Stimulated activated CD8-positive, alpha-beta memory T cell treated with anti-CD3 and anti-CD28 coated beads, Interleukin-15, amount 100 ng/mL, for 24 hours (primary cell): Measurements from ENCODE around the gene IKZF3.
"Not testable (repeated sequence)": the region's sequence is repeated elsewhere in the genome, so short reads cannot be mapped to it uniquely, and the experiment has no call there.

Experiments
- DNase-seq: peaks from one replicate; pipeline ENCODE4 v3.0.0-alpha.2; 2020; ENCODE audit warnings: low read depth

IKZF3 gene

DNA sequence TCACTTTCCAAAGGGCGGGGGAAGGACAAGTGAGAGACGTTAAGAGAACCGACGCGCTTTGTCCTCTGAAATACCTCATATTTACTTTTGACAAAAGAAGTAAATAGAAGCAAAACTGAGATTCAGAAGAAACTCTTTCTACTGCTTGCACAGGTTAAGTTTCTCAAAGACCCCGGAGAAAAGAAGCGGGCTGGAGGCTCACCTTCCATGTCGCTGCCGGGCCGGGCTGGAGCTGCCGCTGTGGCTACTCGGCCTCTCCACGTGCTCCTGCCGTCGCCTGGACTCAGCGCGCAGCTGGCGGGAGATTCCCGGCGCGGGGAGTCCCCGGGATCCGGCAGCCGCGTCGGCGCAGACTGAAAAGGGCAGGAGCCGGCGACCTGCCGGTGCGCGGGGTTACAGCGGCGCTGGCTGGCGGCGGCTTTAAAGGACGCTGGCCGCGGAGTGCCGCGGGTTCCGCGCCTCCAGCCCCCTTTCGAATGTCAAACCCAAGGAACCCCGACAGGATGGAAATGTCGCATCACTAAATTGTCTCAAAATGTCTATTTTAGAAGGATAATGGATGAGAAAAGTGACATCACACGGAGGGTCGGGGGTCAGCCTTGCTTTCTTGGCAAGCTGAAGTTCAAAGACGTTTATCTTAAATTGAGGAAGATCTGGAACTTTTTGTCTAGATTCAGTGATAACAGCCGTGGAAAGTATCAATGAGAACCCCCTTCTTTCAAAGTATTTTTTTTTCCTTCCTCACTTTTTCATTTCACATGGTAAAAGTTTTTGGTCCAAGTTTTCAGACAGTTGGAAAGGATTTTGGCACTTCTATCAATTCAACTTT is at the start of gene IKZF3:
Gene IKZF3 (minus strand): TSS at position 395 of the 829 bp plus-strand sequence. CDS start 186 bp downstream, at position 209.
- DNase-seq, result peak; percentile 65

DNA sequence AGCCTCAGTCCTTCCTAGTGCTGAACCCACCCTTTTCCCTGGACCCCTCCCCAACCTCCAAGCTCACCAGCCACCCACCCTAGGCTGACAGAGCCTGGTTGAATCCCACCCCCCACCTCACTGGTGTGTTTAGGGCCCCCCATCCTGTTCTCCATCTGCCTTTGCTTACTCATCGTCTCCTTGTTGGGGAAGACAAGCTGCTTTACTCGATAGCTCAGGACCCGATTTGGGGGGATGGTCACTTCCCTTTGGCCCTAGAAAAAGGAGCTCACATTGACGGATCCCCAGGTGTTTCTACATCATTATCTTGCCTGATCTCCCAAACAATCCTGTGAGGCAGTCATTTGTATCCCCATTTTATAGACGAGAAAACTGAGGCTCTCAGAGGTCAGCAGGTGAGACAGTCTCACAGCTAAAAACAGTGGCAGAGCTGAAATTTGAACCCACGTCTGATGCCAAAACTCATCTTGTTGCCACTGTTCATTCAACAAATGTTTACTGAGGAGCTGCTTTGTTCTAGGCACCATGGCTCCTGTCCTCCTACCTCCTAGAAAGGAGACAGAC is 44.8 kb upstream of the IKZF3 start:
- no peak for DNase-seq

DNA sequence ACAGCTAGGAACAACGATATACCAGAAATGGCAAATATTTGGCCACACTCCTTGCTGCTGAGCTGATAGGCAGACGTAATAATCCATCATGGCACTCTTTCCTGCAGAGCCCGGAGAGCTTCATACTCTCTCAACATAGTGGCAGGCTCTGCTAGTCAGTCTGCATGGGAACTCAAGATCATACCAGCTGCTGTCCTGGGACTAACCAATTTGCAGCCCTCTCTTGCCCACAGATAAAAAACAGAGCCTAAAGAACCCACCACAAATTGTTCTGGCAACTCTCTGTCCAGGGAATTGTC is 40.8 kb upstream of the IKZF3 start:
- no peak for DNase-seq

DNA sequence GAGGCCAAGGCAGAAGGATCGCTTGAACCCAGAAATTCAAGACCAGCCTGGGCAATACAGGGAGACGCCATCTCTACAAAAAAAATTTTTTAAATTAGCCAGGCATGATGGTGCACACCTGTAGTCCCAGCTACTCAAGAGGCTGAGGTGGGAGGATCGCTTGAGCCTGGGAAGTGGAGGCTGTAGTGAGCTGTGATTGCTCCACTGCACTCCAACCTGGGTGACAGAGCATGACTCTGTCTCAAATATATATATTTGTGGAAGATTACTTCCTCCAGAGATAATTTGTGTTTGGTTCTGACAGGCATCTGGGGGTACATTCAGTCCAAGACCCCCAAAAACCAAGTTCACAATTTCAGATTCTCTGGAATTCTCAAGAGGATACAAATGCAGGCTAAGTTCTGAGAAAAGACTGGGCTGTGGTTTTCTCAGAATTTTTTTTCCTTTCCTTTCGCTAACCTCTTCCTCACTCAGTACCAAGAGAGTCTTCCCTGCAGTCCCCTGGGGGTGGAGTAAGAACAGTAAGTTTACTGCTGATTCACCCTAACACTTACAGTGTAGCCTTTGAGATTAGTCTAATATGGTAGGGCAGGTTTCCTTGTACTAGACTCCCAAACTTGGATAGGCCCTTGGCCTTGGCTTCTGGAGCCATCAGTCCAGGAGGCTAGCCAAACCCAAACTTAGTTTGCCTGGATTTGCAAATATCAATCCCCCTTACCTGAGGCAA is 39.2 kb upstream of the IKZF3 start:
- no peak for DNase-seq

DNA sequence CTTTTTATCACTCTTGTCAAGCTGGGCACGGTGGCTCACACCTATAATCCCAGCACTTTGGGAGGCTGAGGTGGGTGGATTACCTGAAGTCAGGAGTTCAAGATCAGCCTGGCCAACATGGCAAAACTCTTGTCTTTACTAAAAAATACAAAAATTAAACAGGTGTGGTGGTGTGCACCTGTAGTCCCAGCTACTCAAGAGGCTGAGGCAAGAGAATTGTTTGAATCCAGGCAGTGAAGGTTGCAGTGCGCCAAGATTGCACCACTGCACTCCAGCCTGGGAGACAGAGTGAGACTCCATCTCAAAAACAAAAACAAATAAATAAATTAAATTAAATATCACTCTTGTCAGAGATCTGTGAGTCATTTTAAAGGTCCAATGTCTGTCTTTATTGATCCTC is 37.9 kb upstream of the IKZF3 start:
- not testable (repeated sequence) for DNase-seq

DNA sequence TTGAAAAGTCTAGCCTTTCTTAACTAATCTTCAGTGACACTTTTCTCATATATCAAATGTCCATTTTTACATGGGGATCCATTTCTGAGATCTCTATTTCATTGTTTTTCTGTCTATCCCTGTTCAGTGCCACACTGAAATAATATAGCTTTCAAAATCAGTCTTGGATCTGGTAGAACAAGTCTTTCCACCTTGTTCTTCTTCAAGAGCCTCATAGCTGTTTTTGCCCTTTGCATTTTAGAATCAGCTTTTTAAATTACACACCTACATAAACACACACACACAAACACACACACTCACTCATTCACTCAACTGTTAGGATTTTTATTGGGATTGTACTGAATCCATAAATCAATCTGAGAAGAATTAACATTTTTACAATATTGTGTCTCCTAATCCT is 35.1 kb upstream of the IKZF3 start:
- no peak for DNase-seq

DNA sequence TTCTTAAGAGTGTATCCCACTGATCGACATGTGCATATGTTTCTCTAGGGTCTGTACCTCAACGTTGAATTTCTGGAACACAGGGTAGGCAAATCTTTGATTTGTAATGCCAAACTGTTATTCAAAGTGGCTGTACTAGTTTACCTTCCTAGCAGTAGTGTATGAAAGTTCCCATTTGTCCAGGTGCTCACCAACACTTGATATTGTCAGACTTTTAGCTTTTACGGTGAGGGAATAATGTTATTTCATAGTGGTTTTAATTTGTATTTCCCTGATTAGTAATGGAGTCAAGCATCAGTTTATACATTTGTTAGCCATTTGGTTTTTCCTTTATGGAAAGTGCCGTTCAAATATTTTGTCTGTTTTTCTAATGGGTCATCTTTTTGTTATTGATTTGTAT is 34.0 kb upstream of the IKZF3 start:
- DNase-seq, result no peak

DNA sequence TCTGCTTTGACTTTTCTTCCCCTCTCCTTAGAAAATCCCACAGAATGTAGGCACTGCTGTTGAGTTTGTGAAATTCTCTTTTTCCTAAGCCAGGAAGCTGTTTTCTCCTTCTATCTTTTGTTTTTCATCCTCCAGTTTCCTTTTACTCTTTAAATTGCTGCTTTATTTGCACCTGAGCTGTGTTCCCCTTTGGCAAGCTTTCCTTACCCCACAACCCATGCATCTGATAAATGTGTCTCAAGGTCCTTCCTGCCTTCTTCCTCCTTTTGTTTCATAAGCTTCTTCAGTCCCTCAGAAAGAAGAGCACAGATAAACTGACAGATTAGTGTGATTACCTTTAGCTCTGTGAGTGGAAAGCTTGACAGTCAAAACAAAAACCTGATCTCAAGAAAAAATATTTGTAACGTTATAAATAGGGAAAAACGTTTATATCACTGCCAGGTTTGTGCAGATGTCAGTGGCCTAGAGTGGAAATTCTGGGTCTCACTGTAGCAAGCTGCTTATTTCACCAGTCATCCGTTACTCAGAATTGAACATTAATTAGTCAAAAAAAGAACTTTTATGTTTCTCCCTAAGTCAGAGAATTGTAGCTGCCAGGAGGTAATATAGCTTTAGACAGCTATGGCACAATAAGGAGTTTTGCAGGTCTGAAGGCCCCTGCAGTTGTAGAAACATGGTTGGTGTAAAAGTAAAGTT is 30.7 kb upstream of the IKZF3 start:
- DNase-seq, result no peak

DNA sequence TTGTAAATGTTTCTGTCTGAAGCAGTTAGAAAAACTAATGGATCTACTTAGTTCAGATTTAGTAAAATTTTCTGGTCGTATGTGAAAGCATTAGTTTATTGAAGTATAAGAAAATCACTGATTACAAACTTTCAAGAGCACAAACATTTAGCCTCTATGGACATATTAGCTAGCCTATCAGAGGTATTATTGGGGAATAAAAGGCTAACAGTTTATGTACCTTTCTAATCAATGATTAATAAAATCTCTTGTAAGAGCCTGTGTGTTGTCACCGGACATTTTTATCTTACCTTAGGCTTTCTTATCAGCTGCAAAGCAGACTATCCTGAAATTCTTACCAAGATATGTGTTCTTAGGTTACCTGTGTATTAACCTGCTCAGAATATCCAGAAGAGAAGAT is 25.1 kb upstream of the IKZF3 start:
- no peak for DNase-seq

DNA sequence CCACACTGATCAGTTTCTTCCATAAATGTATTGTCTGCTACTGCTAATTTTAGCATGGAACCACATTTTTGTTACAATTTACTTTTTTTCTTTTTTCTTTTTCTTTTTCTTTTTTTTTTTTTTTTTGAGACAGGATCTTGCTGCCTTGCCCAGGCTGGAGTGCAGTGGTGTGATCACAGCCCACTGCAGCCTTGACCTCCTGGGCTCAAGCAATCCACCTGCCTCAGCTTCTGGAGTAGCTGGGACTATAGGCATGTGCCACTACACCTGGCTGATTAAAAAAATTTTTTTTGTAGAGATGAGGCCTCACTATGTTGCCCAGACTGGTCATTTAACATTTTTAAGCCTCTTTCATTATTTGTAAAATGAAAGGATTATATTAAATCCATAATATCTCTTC is 23.0 kb upstream of the IKZF3 start:
- DNase-seq, result no peak

DNA sequence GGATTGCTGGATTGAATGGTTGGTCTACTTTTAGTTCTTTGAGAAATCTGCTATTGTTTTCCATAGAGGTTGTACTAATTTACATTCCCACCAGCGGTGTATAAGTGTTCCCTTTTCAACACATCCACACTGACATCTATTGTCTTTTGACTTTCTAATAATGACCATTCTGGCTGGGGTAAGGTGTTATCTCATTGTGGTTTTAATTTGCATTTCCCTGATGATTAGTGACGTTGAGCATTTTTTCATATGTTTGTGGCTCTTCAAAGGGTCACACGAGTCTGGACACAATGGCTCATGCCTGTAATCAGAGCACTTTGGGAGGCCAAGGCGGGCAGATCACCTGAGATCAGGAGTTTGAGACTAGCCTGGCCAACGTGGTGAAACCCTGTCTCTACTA is 22.0 kb upstream of the IKZF3 start:
- not testable (repeated sequence) for DNase-seq

DNA sequence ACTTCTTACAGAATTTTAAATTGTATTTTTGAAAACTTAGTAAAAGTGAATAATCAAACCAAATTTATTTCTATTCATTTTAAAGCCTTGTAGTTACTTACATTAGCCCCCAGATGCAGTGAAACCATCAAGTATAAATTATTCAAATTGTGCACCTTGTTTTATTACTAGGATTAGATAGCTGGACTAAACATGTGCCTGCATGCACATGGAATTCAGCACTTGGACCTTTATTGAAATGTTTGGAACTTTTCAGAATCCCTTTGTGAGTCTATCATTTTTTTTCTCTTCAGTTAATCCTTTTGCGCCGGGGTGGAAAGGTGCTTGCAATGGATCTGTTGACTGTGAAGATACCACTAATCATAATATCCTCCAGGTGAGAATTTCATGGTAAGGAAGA is 8.6 kb upstream of the IKZF3 start:
- no peak for DNase-seq

DNA sequence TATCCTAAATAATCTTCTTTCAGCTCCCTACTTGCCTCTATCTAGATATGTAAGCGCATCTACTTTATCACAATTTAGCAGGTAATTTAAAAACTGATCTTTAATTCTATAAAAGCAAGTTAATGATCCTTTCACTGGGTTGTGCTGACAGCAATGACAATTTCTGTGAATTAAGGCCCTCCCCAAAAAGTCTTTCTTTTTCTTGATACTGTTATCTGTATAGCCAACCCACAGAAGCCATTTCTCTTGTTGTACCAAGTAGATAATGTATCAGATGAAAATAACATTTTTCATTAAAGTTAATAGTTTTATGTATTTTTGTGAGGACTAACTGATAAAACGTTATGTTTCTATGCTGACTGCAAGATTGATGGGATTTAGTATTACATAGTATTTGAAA is 7.7 kb upstream of the IKZF3 start:
- DNase-seq, result no peak

DNA sequence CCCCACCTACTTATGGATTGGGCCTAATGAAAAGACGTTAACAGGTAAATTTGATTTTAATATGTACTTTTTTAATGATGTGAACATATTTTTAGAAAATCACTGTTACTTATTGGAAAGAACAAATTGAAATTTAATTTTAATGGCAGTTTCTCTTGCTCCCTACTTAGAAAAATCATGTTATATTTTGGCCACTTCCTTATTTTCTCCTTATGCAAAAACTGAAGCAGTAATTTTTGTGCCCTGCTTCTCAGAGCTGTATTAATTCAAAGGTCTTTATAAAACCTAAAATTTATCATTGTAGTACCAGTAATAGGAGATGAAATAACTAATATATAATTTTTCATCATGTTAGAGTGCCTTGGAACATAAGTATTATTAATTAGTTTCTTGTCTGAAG is 6.7 kb upstream of the IKZF3 start:
- DNase-seq, result no peak

DNA sequence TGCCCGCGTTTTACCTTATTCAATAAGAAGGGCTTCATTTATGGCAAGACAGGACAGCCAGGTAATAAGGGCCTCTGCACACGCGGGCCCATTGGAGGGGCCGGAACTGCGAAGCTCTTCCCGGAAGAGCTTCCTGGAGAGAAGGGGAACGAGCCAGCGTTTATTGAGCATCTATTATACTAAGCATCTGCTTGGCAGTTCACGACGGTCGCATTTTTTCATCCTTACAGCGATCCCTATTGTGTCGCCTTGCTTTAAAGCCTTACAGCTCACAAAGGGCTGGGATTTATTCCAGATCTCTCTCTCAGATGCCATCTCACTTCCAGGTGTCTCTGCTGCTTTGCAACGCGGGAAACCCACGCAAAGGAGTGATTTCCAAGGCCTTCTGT is 4.4 kb upstream of the IKZF3 start:
- DNase-seq, result no peak

DNA sequence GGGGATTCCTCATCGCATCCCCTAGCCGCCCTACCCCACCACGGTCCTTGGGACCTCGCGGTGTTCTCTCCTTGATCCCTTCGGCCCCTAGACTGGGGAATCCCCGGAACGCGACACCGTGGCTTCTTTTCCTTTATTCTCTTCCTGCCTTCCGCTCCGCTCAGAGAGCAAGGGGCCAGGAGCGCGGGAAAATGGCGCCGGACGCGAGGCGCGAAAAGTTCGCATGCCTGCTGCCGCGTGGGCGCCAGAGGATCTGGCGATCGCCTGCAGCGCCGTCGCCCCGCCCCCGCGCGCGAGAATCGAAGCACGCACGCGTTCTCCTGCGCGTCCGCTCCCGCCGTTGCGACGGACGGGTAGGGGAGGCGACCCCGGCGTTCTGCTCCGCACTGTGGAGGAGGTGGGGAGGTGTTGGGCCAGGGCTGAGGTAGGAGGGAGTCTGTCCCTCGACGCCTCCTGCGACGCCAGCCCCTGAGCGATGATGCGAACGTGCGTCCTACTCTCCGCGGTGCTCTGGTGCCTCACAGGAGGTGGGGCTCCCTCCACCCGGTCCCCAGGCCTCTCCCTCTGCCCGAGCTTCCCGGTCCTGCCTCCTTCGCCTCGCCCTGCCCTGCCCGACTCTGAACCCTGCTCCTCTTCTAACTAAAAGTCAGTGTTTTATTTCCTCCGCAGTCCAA is 3.9 kb upstream of the IKZF3 start, which contains the start of gene ZPBP2:
Gene ZPBP2 (plus strand): TSS at position 323 of the 674 bp plus-strand sequence. CDS start 153 bp downstream, at position 476.
- DNase-seq, result peak; percentile 12

DNA sequence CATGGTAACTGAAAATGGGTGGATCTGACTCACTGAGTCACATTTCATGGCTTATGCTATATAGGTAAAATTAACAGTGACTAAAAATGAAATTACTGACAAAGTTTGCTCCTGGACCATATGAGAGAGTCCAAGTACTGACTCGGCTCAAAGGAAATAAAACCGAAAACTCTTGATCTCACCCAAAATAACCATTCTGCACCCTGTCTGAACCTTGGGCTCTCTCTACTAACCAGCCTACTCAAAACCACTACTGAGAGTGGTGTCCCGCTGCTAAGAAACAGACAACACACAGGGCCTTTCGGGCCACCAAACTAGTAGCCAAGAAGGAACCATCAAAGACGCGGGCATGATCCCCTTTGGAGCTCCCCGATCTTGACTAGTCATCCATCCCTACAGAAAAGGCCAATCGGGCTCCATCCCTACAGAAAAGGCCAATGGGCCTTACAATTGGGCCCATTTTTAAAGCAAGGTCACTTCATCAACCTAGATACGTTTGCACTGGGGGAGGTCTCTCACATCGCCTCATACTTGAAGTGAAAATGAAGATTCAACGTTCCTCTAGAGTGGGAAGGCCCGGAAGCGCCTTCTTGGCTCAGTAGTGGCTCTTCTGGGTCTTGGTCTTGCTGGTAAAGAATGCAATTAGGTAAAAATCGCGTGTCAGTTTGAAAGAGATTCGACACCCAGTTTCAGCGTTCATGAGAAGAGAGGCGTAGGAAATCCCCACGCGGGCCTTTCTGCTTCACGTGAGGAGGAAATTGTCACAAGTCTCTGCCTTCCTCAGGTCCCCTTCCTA is 3.2 kb upstream of the IKZF3 start:
- peak; percentile 8 for DNase-seq

DNA sequence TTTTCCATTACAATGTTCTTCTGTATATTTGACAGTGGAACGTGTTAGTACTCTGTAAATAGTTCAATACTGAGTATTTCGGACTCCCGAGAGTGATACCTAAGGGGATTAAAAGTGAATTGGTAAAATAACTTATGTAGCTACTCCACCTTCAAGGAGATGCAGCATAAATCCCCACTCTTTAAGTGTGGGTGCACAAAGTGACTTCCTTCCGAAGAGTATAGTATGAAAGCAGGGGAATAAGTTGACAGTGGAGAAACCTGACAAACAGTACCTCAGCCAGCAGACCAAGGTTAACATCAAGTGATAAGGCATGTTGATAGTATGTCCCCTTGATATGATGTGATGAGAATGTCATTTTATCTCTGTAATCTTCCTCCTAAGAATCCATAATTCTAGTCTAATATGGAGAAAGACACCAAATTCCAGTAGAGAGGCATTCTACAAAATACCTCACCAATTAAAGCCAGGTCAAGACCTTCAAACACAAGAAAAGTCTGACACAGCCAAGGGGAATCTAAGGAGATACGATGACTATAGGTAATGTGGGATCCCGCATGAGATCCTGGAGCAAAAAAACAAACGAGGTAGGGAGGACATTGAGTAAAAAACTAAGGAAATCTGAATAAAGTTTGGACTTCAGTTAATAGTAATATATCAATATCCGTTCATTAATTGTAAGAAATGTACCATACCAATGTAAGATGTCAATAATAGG is 2.1 kb upstream of the IKZF3 start:
- DNase-seq, result no peak

DNA sequence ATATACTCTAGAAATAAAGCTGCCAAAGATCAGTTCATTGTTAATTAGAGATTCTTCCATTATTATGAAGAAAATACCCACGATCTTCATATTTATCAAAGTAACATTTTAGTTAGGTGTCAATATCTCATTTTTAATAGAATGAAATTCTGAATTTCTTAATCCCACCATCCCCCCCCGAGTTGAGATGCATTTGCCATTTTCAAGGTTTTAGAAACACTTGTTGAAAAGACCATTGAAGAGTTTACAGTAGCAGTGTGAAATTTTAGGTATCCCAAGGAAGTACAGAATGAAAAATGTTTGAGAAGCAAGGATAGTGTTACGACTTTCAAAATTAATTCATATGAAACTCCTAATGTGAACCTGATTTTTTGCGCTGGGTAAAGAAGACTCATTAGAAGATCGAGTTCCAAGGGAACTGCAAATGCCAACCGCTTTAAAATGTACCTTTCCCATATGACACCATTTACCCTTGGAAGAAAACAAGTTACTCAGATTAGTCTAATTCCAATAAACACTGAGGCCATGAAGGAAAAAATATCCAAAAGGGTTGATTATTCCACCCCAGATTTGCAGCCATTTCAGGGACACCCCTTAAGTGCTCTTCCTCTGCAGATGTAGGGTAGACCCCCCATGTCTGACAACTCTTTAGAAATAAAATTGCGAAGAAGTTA is 731 bp downstream of the IKZF3 start:
- no peak for DNase-seq

DNA sequence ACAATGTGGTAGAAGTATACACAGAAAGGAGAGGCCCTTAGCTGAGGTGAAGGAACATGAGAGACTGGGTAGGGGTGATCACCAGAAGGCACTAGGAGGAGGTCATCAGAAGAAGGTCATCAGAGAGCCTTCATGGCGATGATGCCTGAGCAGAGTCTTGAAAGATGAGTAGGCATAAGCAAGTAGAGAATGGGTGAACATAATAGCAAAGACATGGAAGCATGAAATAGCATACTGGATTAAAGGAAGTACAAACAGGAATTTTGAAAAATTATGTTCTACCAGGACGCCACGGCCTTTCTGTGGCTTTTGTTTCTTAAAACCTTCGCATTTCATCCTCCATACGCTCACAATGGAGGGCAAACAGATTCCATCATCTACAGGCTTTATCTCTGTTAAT is 2.9 kb downstream of the IKZF3 start:
- no peak for DNase-seq
